Bone marrow (tissue), 2 donors: ENCODE data around the gene ATP6V0B.
A peak's percentile ranks its signal among the peaks of the same experiment; 100 is the strongest.

Experiments
- DNase-seq, 2 donors: peaks; one replicate each; lab custom pipeline; 2025; lab: John Stamatoyannopoulos, UW

ATP6V0B gene

GRCh38 chr1:43985984-43986595 lies 11.3 kb downstream of the ATP6V0B start:
- no peak for DNase-seq

GRCh38 chr1:43986712-43987111 lies 12.0 kb downstream of the ATP6V0B start:
- no peak for DNase-seq

DNA sequence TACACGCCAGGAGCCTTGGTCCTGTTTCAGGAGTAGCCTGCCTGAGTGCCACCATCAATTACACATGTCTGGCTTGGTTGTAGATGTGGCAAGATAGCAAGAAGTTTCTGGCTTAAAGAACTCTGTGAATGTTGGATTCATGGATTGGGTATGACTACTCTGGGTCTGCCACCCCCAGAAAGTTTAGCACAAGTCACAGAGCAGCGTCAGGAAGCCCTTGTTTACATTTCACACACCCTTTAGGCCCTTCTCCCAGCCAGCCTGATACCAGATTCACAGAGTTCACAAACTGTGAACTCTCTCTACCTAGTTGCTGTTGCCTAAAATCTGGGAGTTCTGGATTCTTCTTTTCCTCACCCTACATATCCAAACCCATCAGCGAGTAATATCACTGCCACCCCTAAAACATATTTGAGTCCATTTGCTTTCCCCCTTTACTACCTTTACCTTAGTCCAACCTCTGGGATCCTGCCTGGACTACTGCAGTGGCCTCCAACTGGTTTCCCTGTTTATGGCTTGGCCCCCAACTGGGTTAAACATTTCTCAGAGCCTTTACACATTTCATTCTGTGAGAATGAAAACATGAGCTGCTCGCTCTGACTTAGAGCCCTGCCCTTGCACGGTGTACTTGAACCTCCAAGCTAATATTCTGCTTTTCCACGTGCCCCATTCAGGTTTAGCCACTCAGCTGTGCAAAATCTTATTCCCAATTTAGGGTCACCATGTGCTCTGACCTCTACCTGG lies 12.6 kb downstream of the ATP6V0B start:
- DNase-seq, result no peak

DNA sequence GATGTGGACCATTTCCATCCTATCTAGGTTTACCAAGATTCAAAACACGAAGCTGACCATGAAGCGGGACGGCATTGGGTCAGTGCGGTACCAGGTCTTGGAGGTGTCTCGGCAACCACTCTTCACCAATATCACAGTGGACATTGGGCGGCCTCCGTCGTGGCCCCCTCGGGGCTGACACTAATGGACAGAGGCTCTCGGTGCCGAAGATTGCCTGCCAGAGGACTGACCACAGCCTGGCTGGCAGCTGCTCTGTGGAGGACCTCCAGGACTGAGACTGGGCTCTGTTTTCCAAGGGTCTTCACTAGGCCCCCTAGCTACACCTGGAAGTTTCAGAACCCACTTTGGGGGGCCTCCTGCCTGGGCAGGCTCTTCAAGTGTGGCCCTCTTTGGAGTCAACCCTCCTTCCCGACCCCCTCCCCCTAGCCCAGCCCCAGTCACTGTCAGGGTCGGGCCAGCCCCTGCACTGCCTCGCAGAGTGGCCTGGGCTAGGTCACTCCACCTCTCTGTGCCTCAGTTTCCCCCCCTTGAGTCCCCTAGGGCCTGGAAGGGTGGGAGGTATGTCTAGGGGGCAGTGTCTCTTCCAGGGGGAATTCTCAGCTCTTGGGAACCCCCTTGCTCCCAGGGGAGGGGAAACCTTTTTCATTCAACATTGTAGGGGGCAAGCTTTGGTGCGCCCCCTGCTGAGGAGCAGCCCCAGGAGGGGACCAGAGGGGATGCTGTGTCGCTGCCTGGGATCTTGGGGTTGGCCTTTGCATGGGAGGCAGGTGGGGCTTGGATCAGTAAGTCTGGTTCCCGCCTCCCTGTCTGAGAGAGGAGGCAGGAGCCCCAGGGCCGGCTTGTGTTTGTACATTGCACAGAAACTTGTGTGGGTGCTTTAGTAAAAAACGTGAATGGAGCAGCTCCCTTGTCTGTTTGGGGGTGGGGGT lies 15.8 kb downstream of the ATP6V0B start:
- no peak for DNase-seq

DNA sequence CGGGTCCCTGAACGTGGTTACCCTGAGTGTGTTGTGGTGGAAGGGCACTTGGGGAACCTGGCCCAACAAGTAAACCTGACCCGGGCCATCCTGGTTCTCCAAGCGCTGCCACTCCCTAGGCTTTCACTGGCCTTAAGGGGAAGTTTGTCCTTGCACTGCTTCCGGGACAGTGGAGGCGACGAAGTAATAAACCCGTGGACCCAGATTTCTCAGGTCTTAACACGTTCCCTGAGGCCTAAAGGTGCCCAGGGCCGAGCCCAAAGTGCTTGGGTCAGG lies 16.4 kb downstream of the ATP6V0B start:
- DNase-seq, result no peak

GRCh38 chr1:43991476-43992231 lies 16.9 kb downstream of the ATP6V0B start, which contains the start of gene CCDC24:
CCDC24 (plus strand) TSS chr1:43991599; CDS start chr1:43991879, 280 bp downstream.
- DNase-seq, result peak; percentile 35 to 69

- no peak for DNase-seq
Observed at GRCh38 chr1:43992232-43992995, 17.7 kb downstream of the ATP6V0B start.

DNA sequence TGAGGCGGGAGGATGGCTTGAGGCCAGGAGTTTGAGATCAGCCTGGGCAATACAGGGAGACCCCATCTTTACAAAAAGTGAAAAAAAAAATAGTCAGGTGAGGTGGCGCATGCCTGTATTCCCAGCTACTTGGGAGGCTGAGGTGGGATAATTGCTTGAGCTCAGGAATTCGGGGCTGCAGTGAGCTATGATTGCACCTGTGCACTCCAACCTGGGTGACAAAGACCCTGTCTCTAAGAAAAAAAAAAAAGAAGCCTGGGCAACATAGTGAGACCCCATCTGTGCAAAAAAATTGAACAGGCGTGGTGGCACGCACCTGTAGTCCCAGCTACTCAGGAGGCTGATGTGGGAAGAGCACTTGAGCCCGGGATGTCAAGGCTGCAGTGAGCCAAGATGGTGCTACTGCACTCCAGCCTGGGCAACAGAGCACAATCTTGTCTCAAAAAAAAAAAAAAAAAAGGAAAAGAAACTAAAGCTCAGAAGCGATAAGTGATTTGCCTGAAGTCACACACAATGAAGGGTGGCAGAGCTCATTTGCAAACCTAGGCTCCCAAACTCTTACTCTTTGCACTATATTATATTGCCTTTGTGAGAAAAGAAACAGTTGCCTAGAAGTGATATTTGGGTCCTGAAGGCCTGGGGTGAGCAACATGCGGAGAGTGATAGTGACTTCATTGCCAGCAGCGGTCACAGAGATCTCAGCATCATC lies 18.6 kb downstream of the ATP6V0B start:
- no peak for DNase-seq

DNA sequence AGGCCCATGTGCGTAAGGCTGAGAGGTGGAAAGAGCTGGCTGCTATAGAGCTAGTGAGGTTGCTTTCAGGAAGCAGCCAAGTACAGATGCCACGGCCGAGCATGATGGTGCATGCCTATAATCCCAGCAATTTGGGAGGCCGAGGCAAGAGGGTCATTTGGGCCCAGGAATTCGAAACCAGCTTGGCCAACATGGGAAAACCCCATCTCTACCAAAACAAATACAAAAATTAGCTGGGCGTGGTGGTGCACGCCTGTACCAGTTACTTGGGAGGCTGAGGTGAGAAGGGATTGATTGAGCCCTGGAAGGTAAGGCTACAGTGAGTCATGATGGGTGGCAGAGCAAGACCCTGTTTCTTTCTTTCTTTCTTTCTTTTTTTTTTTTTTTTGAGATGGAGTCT lies 19.3 kb downstream of the ATP6V0B start:
- DNase-seq, result no peak

DNA sequence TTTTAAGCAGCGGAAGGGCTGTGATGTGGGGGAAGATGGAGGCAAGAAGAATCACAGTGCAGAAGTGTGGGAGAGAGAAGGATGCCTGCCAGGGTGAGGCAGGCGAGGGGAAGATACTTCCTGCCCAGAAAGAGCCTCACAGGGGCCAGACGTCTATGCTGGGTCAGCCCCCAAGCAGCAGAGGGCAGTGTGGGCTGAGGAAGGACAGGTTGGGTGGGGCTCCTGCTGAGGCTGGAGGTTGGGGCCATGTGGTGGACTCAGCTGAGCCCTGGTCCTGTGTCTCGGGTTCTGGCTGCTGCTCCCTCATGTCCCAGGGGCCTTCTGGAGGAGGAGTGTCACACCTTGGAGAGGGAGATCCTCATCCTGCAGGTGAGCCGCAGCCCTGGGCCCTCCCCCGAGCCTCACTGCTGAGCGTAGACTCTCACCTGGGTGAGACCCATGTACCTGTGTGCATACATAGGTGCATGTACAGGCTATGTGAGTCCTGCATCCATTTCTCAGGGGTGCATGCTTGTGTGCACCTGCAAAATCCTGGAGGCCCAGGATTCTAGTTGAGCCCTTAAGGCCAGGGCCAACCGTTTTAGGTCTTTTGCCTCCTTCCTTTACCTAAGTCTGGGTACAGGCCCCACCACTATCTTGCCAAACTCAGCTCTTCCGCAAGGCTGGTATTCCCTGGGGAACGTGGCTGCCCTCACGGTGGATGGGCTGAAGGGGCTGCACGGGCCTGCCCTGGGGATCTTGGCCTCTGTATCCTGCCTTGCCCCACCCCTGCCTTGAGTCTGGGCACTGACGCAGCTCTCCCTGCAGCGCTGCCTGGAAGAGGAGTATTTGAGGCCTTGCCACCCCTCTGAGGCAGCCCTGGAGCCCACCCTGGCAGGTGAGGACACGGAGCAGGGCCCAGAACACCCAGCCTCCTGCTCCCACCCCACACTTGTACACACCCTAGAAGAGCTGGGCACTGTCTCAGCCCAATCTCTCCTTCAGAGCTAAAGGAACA lies 20.3 kb downstream of the ATP6V0B start:
- peak in 1 of 2 donors; percentile 14 for DNase-seq

DNA sequence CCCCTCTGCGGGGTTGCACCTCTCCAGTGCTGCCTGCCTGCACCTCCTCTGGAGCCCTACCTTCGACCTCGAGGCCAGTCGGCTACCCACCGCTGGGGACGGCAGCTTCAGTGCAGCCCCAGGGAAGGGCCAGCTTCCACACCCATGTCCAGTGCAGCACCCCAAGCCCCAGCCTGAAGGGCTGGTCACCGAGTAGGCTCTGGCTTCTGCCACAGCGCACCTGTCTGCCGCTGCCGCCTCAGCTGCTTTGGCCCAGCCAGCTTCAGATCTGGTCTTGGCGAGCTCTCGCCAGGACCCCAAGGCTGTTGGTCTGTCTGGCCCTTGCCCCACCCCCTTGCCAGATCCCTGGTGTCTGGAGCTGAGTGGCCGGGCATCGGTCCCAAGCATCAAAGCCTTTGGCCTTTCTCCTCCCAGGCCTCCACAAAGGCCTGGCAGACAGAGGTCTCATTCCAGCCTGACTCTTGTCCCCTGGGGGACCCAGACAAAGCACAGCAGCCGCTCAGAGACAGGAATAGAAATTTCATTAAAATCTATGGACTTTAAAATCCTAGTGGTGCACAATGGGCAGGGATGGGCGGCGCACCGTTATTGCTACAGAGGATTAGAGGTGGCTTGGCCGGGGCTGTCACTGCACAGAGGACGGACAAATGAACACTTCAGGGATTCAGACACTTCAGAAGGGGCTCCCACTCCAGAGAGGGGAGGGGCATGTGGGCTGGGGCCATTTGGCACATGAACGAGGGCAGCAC lies 21.4 kb downstream of the ATP6V0B start:
- DNase-seq, result no peak

DNA sequence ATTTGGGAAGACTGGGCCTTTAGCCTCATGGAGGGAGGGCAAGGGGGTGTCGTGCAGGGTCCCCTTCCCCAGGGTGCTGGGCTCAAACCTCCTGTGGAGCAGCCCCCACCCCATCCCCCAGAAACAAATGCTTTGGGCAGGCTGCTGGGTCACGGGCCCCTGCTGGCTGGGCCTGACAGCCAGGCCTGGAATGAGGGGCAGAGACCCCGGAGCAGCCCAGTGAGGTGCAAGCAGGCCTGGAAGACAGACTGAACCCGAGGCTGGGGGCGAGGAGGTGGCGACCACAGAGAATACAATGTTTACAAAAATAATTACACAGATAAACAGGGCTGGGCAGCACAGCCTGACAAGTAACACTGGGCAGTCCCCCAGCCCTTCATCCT lies 22.0 kb downstream of the ATP6V0B start:
- DNase-seq, result no peak

DNA sequence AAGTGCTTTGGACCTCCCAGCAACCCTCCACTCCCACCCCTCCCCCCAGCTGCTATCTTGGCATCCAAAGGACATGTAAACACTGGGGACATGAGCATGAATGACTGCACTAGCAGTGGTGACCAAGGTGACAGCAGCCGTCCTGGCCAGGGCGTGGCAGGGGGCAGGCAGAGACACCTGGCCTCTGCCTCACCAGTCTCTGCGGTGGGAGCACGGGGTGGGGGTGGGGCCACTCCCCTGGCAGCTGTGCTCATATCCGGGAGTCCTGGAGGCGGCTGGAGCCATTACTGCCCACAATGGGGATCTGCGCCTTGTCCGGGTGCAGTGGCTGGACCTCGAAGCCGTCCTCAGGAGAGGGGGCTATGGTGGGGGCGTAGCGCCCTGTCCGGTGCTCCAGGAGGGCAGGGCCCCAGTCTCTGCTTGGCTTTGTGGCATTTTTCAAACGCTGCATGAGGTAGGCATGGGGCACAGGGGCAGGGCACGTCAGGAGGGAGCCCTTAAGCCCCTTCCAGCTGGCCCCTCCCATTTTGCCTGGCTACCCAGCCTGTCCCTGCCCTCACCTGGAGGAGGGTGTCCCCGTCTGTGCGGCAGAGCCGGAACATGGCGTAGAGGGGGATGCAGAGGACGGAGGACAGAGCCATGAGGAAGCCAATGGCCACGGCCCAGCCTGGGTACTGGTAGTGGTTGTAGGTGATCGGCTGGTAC lies 22.7 kb downstream of the ATP6V0B start:
- no peak for DNase-seq

- DNase-seq, result no peak
Observed at GRCh38 chr1:43998000-43998378, 23.2 kb downstream of the ATP6V0B start.

- no peak for DNase-seq
Observed at GRCh38 chr1:43999455-43999854, 24.7 kb downstream of the ATP6V0B start.

GRCh38 chr1:44000122-44000665 lies 25.4 kb downstream of the ATP6V0B start:
- DNase-seq, result no peak

GRCh38 chr1:44002165-44002564 lies 27.4 kb downstream of the ATP6V0B start:
- no peak for DNase-seq

GRCh38 chr1:44002606-44003157 lies 27.9 kb downstream of the ATP6V0B start:
- no peak for DNase-seq
